Cardiac muscle cell (in vitro differentiated cells and primary cell): Measurements from ENCODE around the gene HUS1. TPM values are rescaled to one million over a fixed set of nuclear protein-coding genes. Genes with fewer than 3 reads are reported as not detected.

ENCODE experiments used
- DNase-seq, 2 donors: peaks; one replicate each; pipeline versions ENCODE4 v3.0.0 to v3.0.0-alpha.2; 2010 to 2017; ENCODE audit warnings: low read depth in 1 of 2, low spot score in 1 of 2
- H3K27ac ChIP-seq: fragments of 200-600 bp; sonication (generic); 2 replicates; pipeline ENCODE4 v1.5.1; 2016
- H3K27me3 ChIP-seq: fragments of 200-600 bp; sonication (generic); 2 replicates; pipeline ENCODE4 v1.6.0; 2016; ENCODE audit warnings: control low read depth
- H3K36me3 ChIP-seq: fragments of 200-600 bp; sonication (generic); 2 replicates; pipeline ENCODE4 v1.5.1; 2016; ENCODE audit warnings: control low read depth
- H3K4me1 ChIP-seq: fragments of 200-600 bp; sonication (generic); 2 replicates; pipeline ENCODE4 v1.8.1; 2017; ENCODE audit warnings: low read depth, mild to moderate bottlenecking, mixed run types
- H3K4me3 ChIP-seq: fragments of 200-600 bp; sonication (generic); 2 replicates; pipeline ENCODE4 v1.5.1; 2016; ENCODE audit warnings: mild to moderate bottlenecking
- H3K9me3 ChIP-seq: fragments of 200-600 bp; sonication (generic); 2 replicates; pipeline ENCODE4 v1.5.1; 2017; ENCODE audit warnings: low read depth, mild to moderate bottlenecking, control low read depth
- CTCF ChIP-seq: IDR thresholded peaks from 2 replicates; pipeline ENCODE4 v1.5.1; 2012; ENCODE audit warnings: low read depth, mild to moderate bottlenecking, low read length
- polyA plus RNA-seq: library from polyadenylated mRNA; unstranded; fragments of >200 nt; fragmentation: Nextera tagmentation; extraction: Ambion mirVana; gene quantifications from 2 replicates; pipeline ENCODE4 v1.2.1, GENCODE V29; 2016
- total RNA-seq: library from RNA; depleted of rRNA; stranded (reverse); fragments of >200 nt; gene quantifications from 2 replicates; pipeline ENCODE4 v1.2.3, GENCODE V29; 2016

HUS1 gene
- total and polyA plus RNA-seq, 2 experiments from 2014 or later: 19.6 to 37.4 TPM

- H3K4me3 ChIP-seq: no peak overlapping the region
- H3K9me3 ChIP-seq: no peaks in the 10 kb centered on the region
- H3K27me3 ChIP-seq: no peaks in the 10 kb centered on the region
- no peak overlapping the region for H3K27ac ChIP-seq
- no peaks in the 10 kb centered on the region for H3K36me3 ChIP-seq
- no peak for TF ChIP-seq CTCF
- peaks cover 4% of the 10 kb centered on the region for H3K4me1 ChIP-seq
- peak in 1 of 2 donors; percentile 44 for DNase-seq
Observed at GRCh38 chr7:47914717-47915615, 64.4 kb downstream of the HUS1 start.

Other genes with a start within 250 kb of the HUS1 start
- 0.11 and 0.54 TPM in 2 replicates for gene PKD1L1, start 31.1 kb downstream of the HUS1 start, total RNA-seq
- gene PKD1L1, start 31.1 kb downstream of the HUS1 start, polyA plus RNA-seq: 0.15 and 0.50 TPM in 2 replicates
- gene SUN3, start 49.5 kb upstream of the HUS1 start, total RNA-seq: not detected in 2 replicates
- 0.43 and 1.7 TPM in 2 replicates for gene SUN3, start 49.5 kb upstream of the HUS1 start, polyA plus RNA-seq
- 0.53 TPM in 1 of 2 replicates, not detected in the other for gene C7orf57, start 55.9 kb upstream of the HUS1 start, total RNA-seq
- 0.11 TPM in 1 of 2 replicates, not detected in the other for gene C7orf57, start 55.9 kb upstream of the HUS1 start, polyA plus RNA-seq
- gene UPP1, start 109.7 kb upstream of the HUS1 start, total RNA-seq: 13.6 and 26.5 TPM in 2 replicates
- 28.3 and 35.5 TPM in 2 replicates for gene UPP1, start 109.7 kb upstream of the HUS1 start, polyA plus RNA-seq
- 0.21 and 0.46 TPM in 2 replicates for gene ABCA13, start 191.8 kb upstream of the HUS1 start, total RNA-seq
- gene ABCA13, start 191.8 kb upstream of the HUS1 start, polyA plus RNA-seq: 0.50 TPM in 1 of 2 replicates, not detected in the other